WI38 (cell line): ENCODE data around the gene ABHD1.

ENCODE experiments used
- H3K4me3 ChIP-seq: 2 replicates; pipeline ENCODE4 v1.5.1; 2011; ENCODE audit warnings: low read depth, mild to moderate bottlenecking, control low read depth, low read length
- CTCF ChIP-seq: IDR thresholded peaks from 2 replicates; pipeline ENCODE4 v1.5.1; 2012; ENCODE audit warnings: low read depth, mild to moderate bottlenecking, control low read depth, low read length

ABHD1 gene

GRCh38 chr2:27121906-27122305 is 1.7 kb upstream of the ABHD1 start:
- H3K4me3 ChIP-seq: no peak overlapping the region
- no peak for TF ChIP-seq CTCF

- no peak for TF ChIP-seq CTCF
- no peak overlapping the region for H3K4me3 ChIP-seq
Observed at GRCh38 chr2:27122791-27123190, 824 bp upstream of the ABHD1 start.

- H3K4me3 ChIP-seq: no peak overlapping the region
- TF ChIP-seq CTCF: no peak
Observed at GRCh38 chr2:27125104-27125503, 1.5 kb downstream of the ABHD1 start.

GRCh38 chr2:27126252-27126710 is 2.7 kb downstream of the ABHD1 start:
- no peak overlapping the region for H3K4me3 ChIP-seq
- no peak for TF ChIP-seq CTCF

GRCh38 chr2:27127883-27128667 is 4.5 kb downstream of the ABHD1 start:
- TF ChIP-seq CTCF: no peak
- H3K4me3 ChIP-seq: no peak overlapping the region

GRCh38 chr2:27128668-27129571 is 5.3 kb downstream of the ABHD1 start:
- no peak for TF ChIP-seq CTCF
- H3K4me3 ChIP-seq: no peak overlapping the region

- TF ChIP-seq CTCF: no peak
- H3K4me3 ChIP-seq: no peak overlapping the region
Observed at GRCh38 chr2:27130396-27130795, 6.8 kb downstream of the ABHD1 start.
